CD8-positive, alpha-beta memory T cell (primary cell): ENCODE results near the gene MAPK11. TPM values are rescaled to one million over a fixed set of nuclear protein-coding genes. Genes with fewer than 3 reads are reported as not detected.
A peak's percentile ranks its signal among the peaks of the same experiment; 100 is the strongest.

Source experiments
- CTCF ChIA-PET: fragments of 350-600 bp; sonication (Branson Sonifier 250); formaldehyde crosslinking; loops from one replicate; lab custom pipeline; 2021; ENCODE audit warnings: antibody characterized with exemption; lab: Charles Lee
- POLR2A ChIA-PET: fragments of 350-600 bp; sonication (Branson Sonifier 250); formaldehyde crosslinking; loops from one replicate; lab custom pipeline; 2021; ENCODE audit warnings: antibody characterized with exemption; lab: Charles Lee
- DNase-seq, 5 donors: peaks; one replicate each; pipeline versions ENCODE4 v3.0.0 to v3.0.0-alpha.2; 2020 to 2022; ENCODE audit warnings: mixed read lengths in 1 of 5
- H3K27ac ChIP-seq: one replicate; pipeline ENCODE4 v1.7.0; 2013; ENCODE audit warnings: low read depth, mild to moderate bottlenecking, low read length, moderate library complexity
- H3K27me3 ChIP-seq: 2 replicates; pipeline ENCODE4 v1.7.0; 2013; ENCODE audit warnings: low read length, mild to moderate bottlenecking; ENCODE audit not compliant: insufficient read depth, poor library complexity, severe bottlenecking
- H3K36me3 ChIP-seq: 2 replicates; pipeline ENCODE4 v1.7.0; 2013; ENCODE audit warnings: mild to moderate bottlenecking, low read length, moderate library complexity; ENCODE audit not compliant: insufficient read depth
- H3K4me1 ChIP-seq: 2 replicates; pipeline ENCODE4 v1.7.0; 2013; ENCODE audit warnings: mild to moderate bottlenecking, low read length, moderate library complexity; ENCODE audit not compliant: insufficient read depth
- H3K4me3 ChIP-seq: 2 replicates; pipeline ENCODE4 v1.7.0; 2013; ENCODE audit warnings: mild to moderate bottlenecking, low read length
- H3K9me3 ChIP-seq: 2 replicates; pipeline ENCODE4 v1.7.0; 2013; ENCODE audit warnings: mild to moderate bottlenecking, low read length
- H3K27ac Mint-ChIP-seq, 8 donors: one replicate each; pipeline ENCODE4 v1.8.0; 2020 to 2021; ENCODE audit warnings: mixed read lengths in 8 of 8, mild to moderate bottlenecking in 6 of 8, inconsistent platforms in 3 of 8, moderate library complexity in 3 of 8
- H3K27me3 Mint-ChIP-seq, 2 donors: one replicate each; pipeline ENCODE4 v1.8.0; 2020 to 2021; ENCODE audit warnings: mixed read lengths in 2 of 2, mild to moderate bottlenecking in 1 of 2, moderate library complexity in 1 of 2
- H3K36me3 Mint-ChIP-seq, 3 donors: one replicate each; pipeline ENCODE4 v1.8.0; 2020 to 2021; ENCODE audit warnings: mixed read lengths in 3 of 3, inconsistent platforms in 1 of 3, mild to moderate bottlenecking in 1 of 3
- H3K4me1 Mint-ChIP-seq, 3 donors: one replicate each; pipeline ENCODE4 v1.8.0; 2020 to 2021; ENCODE audit warnings: mixed read lengths in 3 of 3, inconsistent platforms in 1 of 3, mild to moderate bottlenecking in 1 of 3
- H3K4me3 Mint-ChIP-seq, 7 donors: one replicate each; pipeline ENCODE4 v1.8.0; 2020 to 2021; ENCODE audit warnings: mixed read lengths in 7 of 7, mild to moderate bottlenecking in 6 of 7, moderate library complexity in 4 of 7, inconsistent platforms in 2 of 7
- H3K9me3 Mint-ChIP-seq, 5 donors: one replicate each; pipeline ENCODE4 v1.8.0; 2020 to 2022; ENCODE audit warnings: mixed read lengths in 5 of 5, mild to moderate bottlenecking in 3 of 5, moderate library complexity in 2 of 5, inconsistent platforms in 1 of 5
- polyA plus RNA-seq: library from polyadenylated mRNA; unstranded; fragments of 300-500 nt; fragmentation: Illumina TruSeq; gene quantifications from one replicate; pipeline ENCODE4 v1.2.3, GENCODE V29; 2021
- total RNA-seq, 2 experiments: library from RNA; stranded (reverse); gene quantifications; one replicate each; pipeline ENCODE4 v1.2.3, GENCODE V29; 2021

Gene MAPK11
- total and polyA plus RNA-seq, 3 experiments from 2014 or later = 0.28 to 13.2 (median 12.8) TPM

- no peaks in the 10 kb centered on the region for H3K9me3 ChIP-seq
- Mint-ChIP-seq H3K4me3 (peak overlapping the region; percentile 14 to 70 (median 51)), H3K9me3 (no peaks in the 10 kb centered on the region), H3K36me3 (no peaks in the 10 kb centered on the region), H3K27ac (peak overlapping the region in 1 of 8 donors; percentile 51), H3K27me3 (peaks cover 4 to 6% of the 10 kb centered on the region in 2 donors), H3K4me1 (peaks cover 3 to 20% (median 5%) of the 10 kb centered on the region in 3 donors)
- no peak overlapping the region for H3K4me3 ChIP-seq
- H3K4me1 ChIP-seq = peaks cover 18% of the 10 kb centered on the region
- no peak for DNase-seq
- no peaks in the 10 kb centered on the region for H3K27me3 ChIP-seq
- H3K36me3 ChIP-seq = no peaks in the 10 kb centered on the region
- ChIA-PET POLR2A (no interaction called here), CTCF (interaction anchor here (0.9 to 1.5 kb wide), 3 partner anchors 17 to 74 kb away, joined by 3 to 4 read pairs (median 3); partner anchors contain the start of gene HDAC10)
- H3K27ac ChIP-seq = no peak overlapping the region
Observed at GRCh38 chr22:50268655-50269113, 1.5 kb downstream of the MAPK11 start.

DNA sequence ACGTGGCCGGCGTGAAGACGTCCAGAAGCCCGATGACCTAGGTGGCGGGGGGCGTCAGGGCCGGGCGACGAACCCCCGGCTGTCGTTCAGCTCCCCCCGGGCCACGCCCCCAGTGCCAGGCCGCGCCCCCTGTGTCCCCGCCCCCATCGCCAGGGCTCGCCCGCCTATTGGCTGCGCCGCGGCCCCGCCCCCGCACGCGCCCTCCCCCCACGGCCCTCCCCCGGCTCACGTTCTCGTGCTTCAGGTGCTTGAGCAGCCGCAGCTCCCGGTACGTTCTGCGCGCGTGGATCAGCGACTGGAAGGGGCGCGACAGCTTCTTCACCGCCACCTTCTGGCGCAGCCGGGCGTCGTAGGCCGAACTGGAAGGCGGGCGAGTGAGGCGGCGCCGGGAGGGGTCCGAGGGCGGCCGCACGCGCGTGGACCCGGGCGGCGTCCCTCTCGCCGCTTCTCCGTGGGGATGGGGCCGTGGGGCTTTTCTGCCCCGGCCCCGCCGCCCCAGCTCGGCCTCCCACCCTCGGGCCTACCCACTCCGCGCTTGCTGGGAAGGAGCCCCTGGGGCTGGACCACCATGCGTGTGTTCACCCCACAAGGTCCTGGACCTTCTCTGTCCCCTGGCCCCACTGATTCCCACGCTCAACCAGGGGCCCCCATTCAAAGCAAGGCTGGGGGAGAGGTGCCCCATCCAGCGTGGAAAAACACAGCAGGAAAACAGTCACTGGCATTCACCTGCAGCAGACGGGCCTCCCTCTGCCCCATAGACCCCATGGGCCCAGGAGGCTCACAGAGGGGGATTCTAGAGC, 2.4 kb downstream of the MAPK11 start:
- DNase-seq = peak in 3 of 5 donors; percentile 20 to 34 (median 21)
- H3K36me3 Mint-ChIP-seq = no peaks in the 10 kb centered on the region
- H3K9me3 ChIP-seq = no peaks in the 10 kb centered on the region
- H3K4me1 Mint-ChIP-seq = peaks cover 3 to 21% (median 5%) of the 10 kb centered on the region in 3 donors
- no peak overlapping the region for H3K27ac ChIP-seq
- H3K9me3 Mint-ChIP-seq = no peaks in the 10 kb centered on the region
- peak overlapping the region in 1 of 8 donors; percentile 54 for H3K27ac Mint-ChIP-seq
- H3K4me3 Mint-ChIP-seq = peak overlapping the region in 4 of 7 donors; percentile 6 to 54 (median 38)
- H3K4me1 ChIP-seq = peaks cover 18% of the 10 kb centered on the region
- H3K36me3 ChIP-seq = no peaks in the 10 kb centered on the region
- ChIA-PET POLR2A (no interaction called here), CTCF (interaction anchor here (0.8 to 1.9 kb wide), 2 partner anchors 16 to 258 kb away, joined by 3 to 6 read pairs; partner anchors contain the start of genes HDAC10 and SCO2)
- H3K4me3 ChIP-seq = no peak overlapping the region
- peaks cover 5 to 6% of the 10 kb centered on the region in 2 donors for H3K27me3 Mint-ChIP-seq
- H3K27me3 ChIP-seq = peaks cover 5% of the 10 kb centered on the region

GRCh38 chr22:50266994-50267393, 3.2 kb downstream of the MAPK11 start:
- Histone ChIP-seq H3K4me3 (no peak overlapping the region), H3K36me3 (no peaks in the 10 kb centered on the region), H3K27ac (no peak overlapping the region), H3K9me3 (no peaks in the 10 kb centered on the region), H3K27me3 (peaks cover 13% of the 10 kb centered on the region), H3K4me1 (peaks cover 18% of the 10 kb centered on the region)
- Mint-ChIP-seq H3K9me3 (no peaks in the 10 kb centered on the region), H3K27ac (no peak overlapping the region), H3K4me3 (no peak overlapping the region), H3K4me1 (peaks cover 3 to 29% (median 10%) of the 10 kb centered on the region in 3 donors), H3K27me3 (peaks cover 13 to 14% of the 10 kb centered on the region in 2 donors), H3K36me3 (no peaks in the 10 kb centered on the region)
- ChIA-PET CTCF (interaction anchor here (0.8 to 1.9 kb wide), 3 partner anchors 16 to 259 kb away, joined by 3 to 6 read pairs (median 4); partner anchors contain the start of genes HDAC10 and SCO2), POLR2A (interaction anchor here (0.6 kb wide), 1 partner anchor 24 kb away, joined by 9 read pairs; no protein-coding TSS in a partner anchor)
- DNase-seq = no peak

DNA sequence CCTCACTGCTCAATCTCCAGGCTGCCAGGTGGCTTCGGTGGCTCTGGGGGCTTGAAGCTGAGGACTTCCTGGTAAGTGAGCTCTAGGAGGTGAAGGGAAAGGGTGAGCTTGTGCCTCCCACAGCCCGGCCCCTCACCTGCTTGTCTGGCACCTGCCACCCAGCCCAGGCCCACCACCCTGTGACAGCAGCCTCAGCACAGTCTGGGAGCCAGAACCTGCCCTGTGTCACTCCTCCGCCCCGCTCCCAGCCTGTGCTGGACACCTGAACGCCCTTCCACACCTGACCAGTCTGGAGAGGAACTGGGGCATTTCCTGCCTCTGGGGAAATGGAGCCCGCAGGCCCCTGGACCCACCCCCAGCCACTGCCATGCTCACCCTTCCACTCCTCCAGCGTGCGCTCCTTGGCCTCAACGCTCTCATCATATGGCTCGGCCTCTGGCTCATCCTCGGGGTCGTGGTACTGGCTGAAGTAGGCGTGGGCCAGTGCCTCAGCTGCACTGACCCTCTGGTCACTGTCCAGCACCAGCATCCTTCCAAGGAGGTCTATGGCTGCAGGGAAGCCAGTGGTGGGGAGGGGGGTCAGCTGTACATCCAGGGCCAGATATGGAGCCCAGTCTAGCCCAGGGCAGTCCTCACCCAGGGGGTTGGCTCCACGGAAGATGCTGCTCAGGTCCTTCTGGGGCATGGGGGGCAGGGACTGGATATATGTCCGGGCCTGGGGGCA, 5.1 kb downstream of the MAPK11 start:
- no peaks in the 10 kb centered on the region for H3K36me3 ChIP-seq
- no peaks in the 10 kb centered on the region for H3K36me3 Mint-ChIP-seq
- ChIA-PET CTCF (no interaction called here), POLR2A (no interaction called here)
- peaks cover 3 to 26% (median 9%) of the 10 kb centered on the region in 3 donors for H3K4me1 Mint-ChIP-seq
- no peaks in the 10 kb centered on the region for H3K9me3 ChIP-seq
- no peak for DNase-seq
- H3K27me3 Mint-ChIP-seq = peaks cover 11 to 15% of the 10 kb centered on the region in 2 donors
- H3K9me3 Mint-ChIP-seq = no peaks in the 10 kb centered on the region
- H3K27ac ChIP-seq = no peak overlapping the region
- H3K4me1 ChIP-seq = peaks cover 6% of the 10 kb centered on the region
- H3K4me3 Mint-ChIP-seq = no peak overlapping the region
- no peak overlapping the region for H3K4me3 ChIP-seq
- peaks cover 13% of the 10 kb centered on the region for H3K27me3 ChIP-seq
- H3K27ac Mint-ChIP-seq = no peak overlapping the region

- CTCF ChIA-PET = interaction anchor here (1.5 kb wide), 1 partner anchor 234 kb away, joined by 4 read pairs; no protein-coding TSS in a partner anchor
- Mint-ChIP-seq H3K36me3 (no peaks in the 10 kb centered on the region), H3K27me3 (peaks cover 12 to 16% of the 10 kb centered on the region in 2 donors), H3K4me1 (peaks cover 3 to 23% (median 8%) of the 10 kb centered on the region in 3 donors), H3K4me3 (peak overlapping the region in 1 of 7 donors; percentile 23), H3K9me3 (no peaks in the 10 kb centered on the region), H3K27ac (no peak overlapping the region)
- H3K27me3 ChIP-seq = peaks cover 13% of the 10 kb centered on the region
- H3K9me3 ChIP-seq = no peaks in the 10 kb centered on the region
- no peaks in the 10 kb centered on the region for H3K4me1 ChIP-seq
- DNase-seq = no peak
- POLR2A ChIA-PET = no interaction called here
- H3K36me3 ChIP-seq = no peaks in the 10 kb centered on the region
- H3K27ac ChIP-seq = no peak overlapping the region
- H3K4me3 ChIP-seq = no peak overlapping the region
Observed at GRCh38 chr22:50264104-50264745, 6.0 kb downstream of the MAPK11 start.

DNA sequence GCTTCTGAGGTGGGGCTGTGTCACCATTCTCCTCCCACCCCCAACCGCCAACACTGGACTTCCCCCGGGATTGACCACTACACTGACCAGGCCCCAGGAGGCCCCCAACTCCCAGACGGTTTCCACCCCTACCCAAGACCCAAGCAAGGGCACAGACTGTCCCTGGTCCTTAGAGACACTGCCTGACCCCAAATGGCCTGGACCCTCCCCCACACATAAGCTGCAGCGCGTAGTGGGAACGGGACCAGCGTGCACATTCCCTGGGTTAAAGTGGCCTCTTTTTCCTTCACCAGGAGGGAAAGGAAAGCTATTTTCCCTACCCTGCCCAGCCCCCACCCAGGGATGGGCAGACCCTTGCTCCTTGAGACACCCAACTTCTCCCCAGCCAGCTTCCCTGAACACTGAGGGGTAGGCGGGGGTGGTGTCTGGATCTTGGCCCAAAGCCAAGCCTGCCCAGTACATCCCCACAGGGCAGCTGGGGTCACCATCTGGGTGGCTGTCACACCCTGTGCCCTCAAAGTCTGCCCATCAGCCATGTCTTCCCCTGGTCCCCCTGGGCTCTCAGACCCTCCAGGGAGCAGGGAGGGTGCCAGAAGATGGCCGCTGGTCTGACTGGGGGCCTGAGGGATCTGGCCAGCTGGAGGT, 7.1 kb downstream of the MAPK11 start:
- no peak overlapping the region for H3K27ac Mint-ChIP-seq
- peaks cover 0 to 17% (median 6%) of the 10 kb centered on the region in 3 donors for H3K4me1 Mint-ChIP-seq
- Histone ChIP-seq H3K9me3 (no peaks in the 10 kb centered on the region), H3K27me3 (peaks cover 13% of the 10 kb centered on the region), H3K27ac (peak overlapping the region; percentile 16), H3K36me3 (no peaks in the 10 kb centered on the region), H3K4me1 (no peaks in the 10 kb centered on the region), H3K4me3 (no peak overlapping the region)
- no peak overlapping the region for H3K4me3 Mint-ChIP-seq
- DNase-seq = no peak
- CTCF ChIA-PET = interaction anchor here (0.8 to 2.3 kb wide), 4 partner anchors 12 to 235 kb away, joined by 3 to 7 read pairs (median 4); partner anchors contain the start of genes DENND6B and HDAC10
- peaks cover 11 to 22% of the 10 kb centered on the region in 2 donors for H3K27me3 Mint-ChIP-seq
- H3K36me3 Mint-ChIP-seq = no peaks in the 10 kb centered on the region
- POLR2A ChIA-PET = no interaction called here
- H3K9me3 Mint-ChIP-seq = no peaks in the 10 kb centered on the region

DNA sequence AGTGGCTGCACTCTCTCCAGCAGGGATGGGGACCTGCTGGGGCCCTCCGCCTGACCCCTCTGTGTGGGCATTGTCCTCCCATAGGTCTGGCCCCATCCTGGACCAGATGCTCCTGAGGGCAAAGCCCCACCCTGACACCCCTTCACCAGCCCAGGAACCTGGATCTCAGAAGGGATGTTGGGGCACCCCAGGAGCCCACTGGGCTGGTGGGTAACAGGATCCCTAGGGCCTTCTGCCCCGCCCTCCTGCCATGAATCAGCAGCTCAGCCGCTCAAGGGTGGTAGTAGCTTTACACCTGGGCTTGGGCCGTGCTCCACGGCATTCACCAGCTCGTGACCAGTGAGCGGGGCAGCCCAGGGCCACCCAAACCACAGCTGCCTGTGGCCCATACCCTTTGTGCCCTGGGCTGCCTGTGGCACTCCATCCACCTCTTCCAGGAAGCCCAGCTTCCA, 7.7 kb downstream of the MAPK11 start:
- ChIA-PET POLR2A (no interaction called here), CTCF (interaction anchor here (0.9 to 2.3 kb wide), 3 partner anchors 63 to 236 kb away, joined by 3 to 7 read pairs (median 4); partner anchors contain the start of gene DENND6B)
- H3K36me3 Mint-ChIP-seq = no peaks in the 10 kb centered on the region
- Histone ChIP-seq H3K27ac (peak overlapping the region; percentile 16), H3K4me3 (no peak overlapping the region), H3K27me3 (peaks cover 13% of the 10 kb centered on the region), H3K36me3 (no peaks in the 10 kb centered on the region), H3K4me1 (no peaks in the 10 kb centered on the region), H3K9me3 (no peaks in the 10 kb centered on the region)
- peak overlapping the region in 5 of 7 donors; percentile 26 to 75 (median 65) for H3K4me3 Mint-ChIP-seq
- H3K9me3 Mint-ChIP-seq = no peaks in the 10 kb centered on the region
- no peak for DNase-seq
- peaks cover 11 to 23% of the 10 kb centered on the region in 2 donors for H3K27me3 Mint-ChIP-seq
- peaks cover 0 to 16% (median 6%) of the 10 kb centered on the region in 3 donors for H3K4me1 Mint-ChIP-seq
- peak overlapping the region in 1 of 8 donors; percentile 47 for H3K27ac Mint-ChIP-seq
